Nephron (organoid): ENCODE data around the gene NCMAP.

Source experiments
- H3K27ac Mint-ChIP-seq, 3 experiments: 2 replicates each; pipeline ENCODE4 v1.8.0; 2020; ENCODE audit warnings: mixed read lengths in 3 of 3, mild to moderate bottlenecking in 2 of 3, moderate library complexity in 1 of 3
- H3K27me3 Mint-ChIP-seq: 2 replicates; pipeline ENCODE4 v1.8.0; 2021; ENCODE audit warnings: low read depth, mild to moderate bottlenecking, moderate library complexity, mixed read lengths
- H3K36me3 Mint-ChIP-seq: 2 replicates; pipeline ENCODE4 v1.8.0; 2020; ENCODE audit warnings: low read depth, mixed read lengths
- H3K4me1 Mint-ChIP-seq: 2 replicates; pipeline ENCODE4 v1.8.0; 2020; ENCODE audit warnings: mixed read lengths
- H3K4me3 Mint-ChIP-seq, 3 experiments: 2 replicates each; pipeline ENCODE4 v1.8.0; 2020; ENCODE audit warnings: mild to moderate bottlenecking in 3 of 3, mixed read lengths in 3 of 3, moderate library complexity in 2 of 3
- H3K9me3 Mint-ChIP-seq: 2 replicates; pipeline ENCODE4 v1.8.0; 2020; ENCODE audit warnings: mixed read lengths
- TF ChIP-seq, protein P1 (sequence below), 3 experiments: fragments of 200-600 bp; sonication (generic); IDR thresholded peaks; one replicate each; pipeline ENCODE4 v1.5.0; 2021; ENCODE audit warnings: antibody characterized with exemption in 3 of 3; ENCODE audit not compliant: unreplicated experiment in 3 of 3

NCMAP gene

DNA sequence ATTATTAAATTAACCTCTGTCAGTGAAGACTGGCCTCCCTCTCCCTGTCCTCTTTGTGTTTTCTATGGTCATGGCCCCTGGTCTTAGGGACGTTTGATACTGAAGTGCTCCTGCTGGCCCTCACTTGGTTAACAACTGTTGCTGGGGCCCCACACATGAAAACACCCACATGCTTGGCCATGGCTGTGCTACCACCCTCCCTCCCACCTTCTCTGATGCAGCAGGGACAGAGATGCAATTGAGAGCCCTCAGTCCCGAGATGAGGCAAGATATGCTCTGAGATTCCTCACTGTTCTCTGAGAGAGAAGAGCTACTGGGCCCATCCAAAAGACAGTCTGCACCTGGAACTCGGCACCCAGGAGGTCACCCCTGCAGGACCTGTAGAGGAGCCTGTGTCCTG lies 33.3 kb downstream of the NCMAP start:
- peaks cover 23% of the 10 kb centered on the region for H3K27me3 Mint-ChIP-seq
- no peaks in the 10 kb centered on the region for H3K9me3 Mint-ChIP-seq
- TF ChIP-seq, protein P1, sequence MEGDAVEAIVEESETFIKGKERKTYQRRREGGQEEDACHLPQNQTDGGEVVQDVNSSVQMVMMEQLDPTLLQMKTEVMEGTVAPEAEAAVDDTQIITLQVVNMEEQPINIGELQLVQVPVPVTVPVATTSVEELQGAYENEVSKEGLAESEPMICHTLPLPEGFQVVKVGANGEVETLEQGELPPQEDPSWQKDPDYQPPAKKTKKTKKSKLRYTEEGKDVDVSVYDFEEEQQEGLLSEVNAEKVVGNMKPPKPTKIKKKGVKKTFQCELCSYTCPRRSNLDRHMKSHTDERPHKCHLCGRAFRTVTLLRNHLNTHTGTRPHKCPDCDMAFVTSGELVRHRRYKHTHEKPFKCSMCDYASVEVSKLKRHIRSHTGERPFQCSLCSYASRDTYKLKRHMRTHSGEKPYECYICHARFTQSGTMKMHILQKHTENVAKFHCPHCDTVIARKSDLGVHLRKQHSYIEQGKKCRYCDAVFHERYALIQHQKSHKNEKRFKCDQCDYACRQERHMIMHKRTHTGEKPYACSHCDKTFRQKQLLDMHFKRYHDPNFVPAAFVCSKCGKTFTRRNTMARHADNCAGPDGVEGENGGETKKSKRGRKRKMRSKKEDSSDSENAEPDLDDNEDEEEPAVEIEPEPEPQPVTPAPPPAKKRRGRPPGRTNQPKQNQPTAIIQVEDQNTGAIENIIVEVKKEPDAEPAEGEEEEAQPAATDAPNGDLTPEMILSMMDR (IDR thresholded peaks at IDR 0.05; ENCODE audit: unreplicated experiment in 3 of 3): no peak
- no peaks in the 10 kb centered on the region for H3K4me1 Mint-ChIP-seq
- no peak overlapping the region for H3K4me3 Mint-ChIP-seq
- H3K27ac Mint-ChIP-seq: no peak overlapping the region
- H3K36me3 Mint-ChIP-seq: no peaks in the 10 kb centered on the region

DNA sequence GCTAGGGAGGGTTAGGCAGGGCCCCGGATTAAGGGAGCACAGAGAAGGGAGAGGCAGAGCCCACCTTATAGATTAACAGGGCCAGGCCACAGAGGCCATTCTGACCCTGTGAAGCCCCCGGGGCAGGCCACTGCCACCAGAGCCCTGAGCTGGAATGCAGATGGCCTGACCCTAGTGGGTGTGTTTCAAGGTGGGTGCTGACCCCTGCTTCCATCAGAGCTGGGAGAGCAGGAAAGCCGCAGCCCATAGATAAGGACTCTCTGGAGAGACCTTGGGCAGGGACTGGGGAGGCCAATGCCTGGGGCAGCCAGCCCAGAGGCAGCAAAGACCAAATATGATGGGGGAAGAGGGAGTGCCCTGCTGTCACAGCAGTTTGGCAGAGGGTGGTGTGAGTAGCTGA lies 35.9 kb downstream of the NCMAP start:
- no peak overlapping the region for H3K4me3 Mint-ChIP-seq
- no peaks in the 10 kb centered on the region for H3K36me3 Mint-ChIP-seq
- H3K27me3 Mint-ChIP-seq: peaks cover 16% of the 10 kb centered on the region
- no peaks in the 10 kb centered on the region for H3K4me1 Mint-ChIP-seq
- TF ChIP-seq, protein P1 (IDR thresholded peaks at IDR 0.05; ENCODE audit: unreplicated experiment in 3 of 3): no peak
- H3K9me3 Mint-ChIP-seq: no peaks in the 10 kb centered on the region
- no peak overlapping the region for H3K27ac Mint-ChIP-seq

DNA sequence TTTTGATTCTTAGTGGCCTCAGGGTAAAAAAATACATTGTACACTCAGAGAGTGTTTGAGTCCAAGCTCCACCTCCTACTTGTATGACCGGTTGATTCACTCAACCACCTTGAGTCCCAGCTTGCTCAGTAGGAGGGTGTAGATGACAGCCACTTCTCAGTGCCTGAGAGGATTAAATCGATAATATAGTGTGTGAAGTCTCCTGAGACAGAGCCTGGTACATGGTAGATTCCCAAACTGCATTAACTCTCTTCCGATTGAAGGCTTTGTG lies 38.4 kb downstream of the NCMAP start:
- no peak overlapping the region for H3K27ac Mint-ChIP-seq
- peaks cover 16% of the 10 kb centered on the region for H3K27me3 Mint-ChIP-seq
- no peak overlapping the region for H3K4me3 Mint-ChIP-seq
- no peaks in the 10 kb centered on the region for H3K36me3 Mint-ChIP-seq
- H3K9me3 Mint-ChIP-seq: no peaks in the 10 kb centered on the region
- H3K4me1 Mint-ChIP-seq: no peaks in the 10 kb centered on the region
- TF ChIP-seq, protein P1 (IDR thresholded peaks at IDR 0.05; ENCODE audit: unreplicated experiment in 3 of 3): no peak

DNA sequence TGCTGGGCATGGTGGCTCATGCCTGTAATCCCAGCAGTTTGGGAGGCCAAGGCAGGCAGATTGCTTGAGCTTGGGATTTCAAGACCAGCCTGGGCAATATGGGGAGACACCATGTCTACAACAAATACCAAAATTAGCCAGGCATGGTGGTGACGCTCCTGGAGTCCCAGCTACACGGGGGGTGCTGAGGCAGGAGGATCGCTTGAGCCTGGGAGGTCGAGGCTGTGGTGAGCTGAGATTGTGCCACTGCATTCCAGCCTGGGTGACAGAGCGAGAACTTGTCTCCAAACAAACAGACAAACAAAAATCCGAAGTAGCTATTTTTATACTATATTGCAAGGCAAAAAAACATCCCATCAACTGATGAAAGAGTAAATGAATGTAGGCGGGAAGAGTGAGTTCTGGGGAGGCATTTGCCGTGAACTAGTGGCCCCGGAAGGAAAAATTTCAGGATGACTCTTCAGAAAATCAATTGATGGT lies 40.6 kb downstream of the NCMAP start:
- H3K4me1 Mint-ChIP-seq: no peaks in the 10 kb centered on the region
- TF ChIP-seq, protein P1 (IDR thresholded peaks at IDR 0.05; ENCODE audit: unreplicated experiment in 3 of 3): no peak
- H3K4me3 Mint-ChIP-seq: no peak overlapping the region
- H3K27me3 Mint-ChIP-seq: peaks cover 16% of the 10 kb centered on the region
- H3K27ac Mint-ChIP-seq: no peak overlapping the region
- no peaks in the 10 kb centered on the region for H3K9me3 Mint-ChIP-seq
- no peaks in the 10 kb centered on the region for H3K36me3 Mint-ChIP-seq

DNA sequence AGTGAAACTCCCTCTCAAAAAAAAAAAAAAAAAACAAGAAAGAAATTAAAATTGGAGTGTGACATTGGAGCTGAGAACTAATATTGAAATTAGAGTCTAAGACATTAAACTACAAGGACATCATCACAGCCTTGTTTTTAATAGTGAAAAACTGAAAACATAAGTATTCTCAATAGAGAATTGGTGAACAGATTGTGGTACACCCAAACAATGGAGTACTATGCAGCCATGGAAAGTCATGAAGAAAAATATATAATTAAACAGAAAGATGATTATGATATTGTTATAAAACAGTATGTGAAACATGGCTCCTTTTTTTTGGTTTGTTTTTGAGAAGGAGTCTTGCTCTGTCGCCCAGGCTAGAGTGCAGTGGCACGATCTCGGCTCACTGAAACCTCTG lies 43.4 kb downstream of the NCMAP start:
- Mint-ChIP-seq H3K36me3 (no peaks in the 10 kb centered on the region), H3K27me3 (peaks cover 14% of the 10 kb centered on the region), H3K4me3 (no peak overlapping the region), H3K9me3 (no peaks in the 10 kb centered on the region), H3K27ac (no peak overlapping the region), H3K4me1 (no peaks in the 10 kb centered on the region)
- TF ChIP-seq, protein P1 (IDR thresholded peaks at IDR 0.05; ENCODE audit: unreplicated experiment in 3 of 3): no peak

DNA sequence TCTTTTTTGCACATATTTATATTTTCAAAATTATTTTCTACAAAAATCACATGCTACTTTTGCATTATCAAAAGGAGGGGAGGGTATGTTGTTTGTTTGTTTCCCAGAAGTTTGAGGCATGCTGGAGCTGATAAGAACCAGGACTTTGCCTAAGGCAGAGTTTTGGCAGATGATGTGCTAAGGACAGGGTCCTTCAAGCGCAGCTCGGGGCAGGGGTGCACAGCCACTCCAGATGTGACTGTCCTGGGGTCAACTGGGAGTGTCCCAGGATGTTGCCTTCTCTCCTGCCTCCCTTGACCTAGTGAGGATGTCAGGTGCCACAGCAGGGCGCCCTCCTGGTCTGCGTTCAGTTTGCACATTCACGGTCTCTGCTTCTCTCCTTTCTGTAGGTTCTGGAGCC lies 44.7 kb downstream of the NCMAP start:
- H3K4me1 Mint-ChIP-seq: no peaks in the 10 kb centered on the region
- no peak overlapping the region for H3K27ac Mint-ChIP-seq
- peaks cover 8% of the 10 kb centered on the region for H3K27me3 Mint-ChIP-seq
- no peaks in the 10 kb centered on the region for H3K36me3 Mint-ChIP-seq
- TF ChIP-seq, protein P1 (IDR thresholded peaks at IDR 0.05; ENCODE audit: unreplicated experiment in 3 of 3): no peak
- no peak overlapping the region for H3K4me3 Mint-ChIP-seq
- H3K9me3 Mint-ChIP-seq: no peaks in the 10 kb centered on the region
